CD8-positive, alpha-beta memory T cell (primary cell): ENCODE results near the gene TNK2. TPM values are rescaled to one million over a fixed set of nuclear protein-coding genes. Genes with fewer than 3 reads are reported as not detected.

Experiments
- CTCF ChIA-PET: fragments of 350-600 bp; sonication (Branson Sonifier 250); formaldehyde crosslinking; loops from one replicate; lab custom pipeline; 2021; ENCODE audit warnings: antibody characterized with exemption; lab: Charles Lee
- POLR2A ChIA-PET: fragments of 350-600 bp; sonication (Branson Sonifier 250); formaldehyde crosslinking; loops from one replicate; lab custom pipeline; 2021; ENCODE audit warnings: antibody characterized with exemption; lab: Charles Lee
- DNase-seq, 5 donors: peaks; one replicate each; pipeline versions ENCODE4 v3.0.0 to v3.0.0-alpha.2; 2020 to 2022; ENCODE audit warnings: mixed read lengths in 1 of 5
- H3K27ac ChIP-seq: one replicate; pipeline ENCODE4 v1.7.0; 2013; ENCODE audit warnings: low read depth, mild to moderate bottlenecking, low read length, moderate library complexity
- H3K27me3 ChIP-seq: 2 replicates; pipeline ENCODE4 v1.7.0; 2013; ENCODE audit warnings: low read length, mild to moderate bottlenecking; ENCODE audit not compliant: insufficient read depth, poor library complexity, severe bottlenecking
- H3K36me3 ChIP-seq: 2 replicates; pipeline ENCODE4 v1.7.0; 2013; ENCODE audit warnings: mild to moderate bottlenecking, low read length, moderate library complexity; ENCODE audit not compliant: insufficient read depth
- H3K4me1 ChIP-seq: 2 replicates; pipeline ENCODE4 v1.7.0; 2013; ENCODE audit warnings: mild to moderate bottlenecking, low read length, moderate library complexity; ENCODE audit not compliant: insufficient read depth
- H3K4me3 ChIP-seq: 2 replicates; pipeline ENCODE4 v1.7.0; 2013; ENCODE audit warnings: mild to moderate bottlenecking, low read length
- H3K9me3 ChIP-seq: 2 replicates; pipeline ENCODE4 v1.7.0; 2013; ENCODE audit warnings: mild to moderate bottlenecking, low read length
- H3K27ac Mint-ChIP-seq, 8 donors: one replicate each; pipeline ENCODE4 v1.8.0; 2020 to 2021; ENCODE audit warnings: mixed read lengths in 8 of 8, mild to moderate bottlenecking in 6 of 8, inconsistent platforms in 3 of 8, moderate library complexity in 3 of 8
- H3K27me3 Mint-ChIP-seq, 2 donors: one replicate each; pipeline ENCODE4 v1.8.0; 2020 to 2021; ENCODE audit warnings: mixed read lengths in 2 of 2, mild to moderate bottlenecking in 1 of 2, moderate library complexity in 1 of 2
- H3K36me3 Mint-ChIP-seq, 3 donors: one replicate each; pipeline ENCODE4 v1.8.0; 2020 to 2021; ENCODE audit warnings: mixed read lengths in 3 of 3, inconsistent platforms in 1 of 3, mild to moderate bottlenecking in 1 of 3
- H3K4me1 Mint-ChIP-seq, 3 donors: one replicate each; pipeline ENCODE4 v1.8.0; 2020 to 2021; ENCODE audit warnings: mixed read lengths in 3 of 3, inconsistent platforms in 1 of 3, mild to moderate bottlenecking in 1 of 3
- H3K4me3 Mint-ChIP-seq, 7 donors: one replicate each; pipeline ENCODE4 v1.8.0; 2020 to 2021; ENCODE audit warnings: mixed read lengths in 7 of 7, mild to moderate bottlenecking in 6 of 7, moderate library complexity in 4 of 7, inconsistent platforms in 2 of 7
- H3K9me3 Mint-ChIP-seq, 5 donors: one replicate each; pipeline ENCODE4 v1.8.0; 2020 to 2022; ENCODE audit warnings: mixed read lengths in 5 of 5, mild to moderate bottlenecking in 3 of 5, moderate library complexity in 2 of 5, inconsistent platforms in 1 of 5
- polyA plus RNA-seq: library from polyadenylated mRNA; unstranded; fragments of 300-500 nt; fragmentation: Illumina TruSeq; gene quantifications from one replicate; pipeline ENCODE4 v1.2.3, GENCODE V29; 2021
- total RNA-seq, 2 experiments: library from RNA; stranded (reverse); gene quantifications; one replicate each; pipeline ENCODE4 v1.2.3, GENCODE V29; 2021

The TNK2 gene
- total and polyA plus RNA-seq, 3 experiments from 2014 or later, result 4.7 to 74.5 (median 71.4) TPM

DNA sequence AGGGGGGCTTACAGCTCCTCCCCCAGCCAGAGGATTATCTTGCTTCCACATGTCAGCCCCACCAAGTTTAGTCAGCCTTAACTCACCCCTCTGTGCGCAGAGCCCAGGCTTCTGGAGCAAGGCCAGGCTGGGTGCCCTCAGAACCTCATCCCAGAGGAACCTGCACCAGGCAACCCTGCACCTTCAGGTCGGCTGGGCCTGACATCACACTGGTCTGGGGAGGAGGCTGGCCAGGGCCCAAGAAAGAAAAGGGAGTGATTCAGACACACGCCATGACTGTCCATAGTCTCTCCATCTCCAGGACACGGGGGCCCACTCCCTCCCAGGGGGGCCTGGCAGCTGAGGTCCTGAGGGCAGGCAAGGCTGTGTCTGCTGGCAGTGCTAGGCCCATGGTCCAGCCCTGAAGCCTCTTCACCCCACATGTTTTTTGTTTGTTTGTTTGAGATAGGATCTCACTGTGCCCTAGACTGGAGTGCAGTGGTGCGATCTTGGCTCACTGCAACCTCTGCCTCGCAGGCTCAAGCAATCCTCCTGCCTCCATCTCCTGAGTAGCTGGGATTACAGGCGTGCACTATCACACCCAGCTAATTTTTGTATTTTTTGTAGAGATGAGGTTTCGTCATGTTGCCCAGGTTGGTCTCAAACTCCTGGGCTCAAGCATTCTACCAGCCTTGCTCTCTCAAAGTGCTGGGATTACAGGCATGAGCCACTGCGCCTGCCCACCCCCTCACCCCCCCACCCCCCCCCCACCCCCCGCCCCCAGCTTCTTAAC is 11.1 kb downstream of the TNK2 start:
- Histone ChIP-seq H3K36me3 (no peaks in the 10 kb centered on the region), H3K9me3 (no peaks in the 10 kb centered on the region), H3K27ac (no peak overlapping the region), H3K4me3 (no peak overlapping the region), H3K27me3 (no peaks in the 10 kb centered on the region), H3K4me1 (peaks cover 60% of the 10 kb centered on the region)
- ChIA-PET POLR2A (interaction anchor here (6.0 kb wide), 1 partner anchor 11 kb away, joined by 77 read pairs; the partner anchor contains the start of gene TNK2), CTCF (interaction anchor here (5.9 to 11.1 kb wide), 3 partner anchors 10 to 37 kb away, joined by 68 to 176 read pairs (median 147); partner anchors contain the start of gene TNK2)
- Mint-ChIP-seq H3K4me1 (peaks cover 41 to 70% (median 51%) of the 10 kb centered on the region in 3 donors), H3K9me3 (no peaks in the 10 kb centered on the region), H3K27ac (peak overlapping the region; percentile 87 to 98 (median 96)), H3K36me3 (peaks cover 0 to 8% (median 0%) of the 10 kb centered on the region in 3 donors), H3K4me3 (peak overlapping the region in 6 of 7 donors; percentile 26 to 94 (median 90)), H3K27me3 (no peaks in the 10 kb centered on the region)
- DNase-seq, result no peak

DNA sequence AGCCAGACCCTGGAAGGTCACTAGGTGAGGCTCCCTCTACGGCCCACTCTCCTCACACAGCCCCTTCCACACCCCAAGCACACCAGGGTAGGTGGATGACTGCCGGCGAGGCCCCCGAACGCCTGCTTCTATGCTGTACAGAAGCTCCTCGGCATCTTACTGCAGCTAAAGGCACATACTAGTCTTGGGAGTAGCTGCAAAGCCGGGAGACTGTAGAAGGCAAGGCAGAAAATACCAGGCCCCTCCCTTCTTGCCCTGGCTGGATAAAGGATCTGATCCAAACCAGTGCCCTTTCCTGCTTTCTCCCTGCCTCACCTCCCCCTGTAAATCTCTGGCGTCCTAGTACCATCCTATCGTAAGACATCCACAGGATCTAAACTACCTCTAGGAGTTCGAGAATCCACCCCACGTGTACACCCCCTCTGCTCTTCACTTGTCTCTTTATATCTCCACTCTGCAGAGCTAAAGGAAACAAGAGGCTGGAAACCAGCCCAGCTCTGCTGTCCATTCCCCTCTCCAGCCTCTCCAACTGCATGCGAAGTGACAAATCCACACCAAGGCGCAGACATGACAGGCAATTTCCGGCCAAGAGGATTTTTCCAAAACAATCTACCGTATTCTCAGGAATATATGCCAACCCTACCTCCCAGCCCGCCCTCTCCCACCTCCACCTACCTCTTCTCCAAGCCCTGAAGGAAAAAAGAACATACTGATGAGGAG is 11.8 kb downstream of the TNK2 start:
- H3K36me3 Mint-ChIP-seq, result peaks cover 0 to 10% (median 0%) of the 10 kb centered on the region in 3 donors
- H3K9me3 Mint-ChIP-seq, result no peaks in the 10 kb centered on the region
- DNase-seq, result no peak
- POLR2A ChIA-PET, result interaction anchor here (0.7 to 6.0 kb wide), 2 partner anchors 11 to 18 kb away, joined by 4 to 77 read pairs; partner anchors contain the start of gene TNK2
- peaks cover 54% of the 10 kb centered on the region for H3K4me1 ChIP-seq
- peak overlapping the region; percentile 64 for H3K4me3 ChIP-seq
- H3K4me3 Mint-ChIP-seq, result peak overlapping the region; percentile 77 to 96 (median 91)
- peak overlapping the region; percentile 84 for H3K27ac ChIP-seq
- H3K9me3 ChIP-seq, result no peaks in the 10 kb centered on the region
- no peaks in the 10 kb centered on the region for H3K27me3 Mint-ChIP-seq
- peak overlapping the region; percentile 87 to 98 (median 96) for H3K27ac Mint-ChIP-seq
- CTCF ChIA-PET, result interaction anchor here (0.5 to 11.1 kb wide), 5 partner anchors 11 to 535 kb away, joined by 3 to 176 read pairs (median 68); partner anchors contain the start of gene TNK2
- H3K27me3 ChIP-seq, result no peaks in the 10 kb centered on the region
- H3K36me3 ChIP-seq, result no peaks in the 10 kb centered on the region
- H3K4me1 Mint-ChIP-seq, result peaks cover 41 to 68% (median 51%) of the 10 kb centered on the region in 3 donors

DNA sequence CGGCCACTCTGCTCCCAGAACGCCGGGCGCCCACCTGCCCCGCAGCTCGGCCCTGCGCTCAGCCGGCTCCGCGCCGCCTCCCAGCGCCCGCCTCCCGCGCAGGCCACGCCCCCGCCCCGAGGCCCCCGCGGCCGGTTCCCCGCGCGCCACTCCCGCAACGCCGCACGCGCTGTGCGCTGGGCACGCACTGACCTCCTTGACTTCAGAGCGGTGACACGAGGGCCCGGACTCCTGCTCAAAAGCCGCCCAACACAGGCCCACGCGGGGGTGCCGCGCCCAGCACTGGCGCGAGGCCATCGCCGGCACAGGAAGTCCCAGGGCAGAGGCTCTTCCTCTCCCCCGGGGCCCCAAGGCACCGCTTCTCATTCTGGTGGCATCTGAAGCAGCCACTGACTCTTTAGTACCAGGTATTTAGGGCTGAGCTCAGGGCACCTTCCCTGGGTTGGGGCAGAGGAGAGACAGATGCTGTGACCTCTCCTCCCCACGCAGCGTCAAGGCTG is 12.4 kb downstream of the TNK2 start:
- H3K36me3 Mint-ChIP-seq, result peaks cover 0 to 10% (median 0%) of the 10 kb centered on the region in 3 donors
- H3K27ac Mint-ChIP-seq, result peak overlapping the region; percentile 87 to 98 (median 96)
- H3K27me3 Mint-ChIP-seq, result no peaks in the 10 kb centered on the region
- H3K4me1 ChIP-seq, result peaks cover 48% of the 10 kb centered on the region
- peak; percentile 58 to 80 (median 71) for DNase-seq
- H3K27ac ChIP-seq, result peak overlapping the region; percentile 84
- H3K27me3 ChIP-seq, result no peaks in the 10 kb centered on the region
- H3K9me3 Mint-ChIP-seq, result no peaks in the 10 kb centered on the region
- peaks cover 37 to 64% (median 46%) of the 10 kb centered on the region in 3 donors for H3K4me1 Mint-ChIP-seq
- ChIA-PET CTCF (interaction anchor here (0.5 to 11.1 kb wide), 7 partner anchors 11 to 534 kb away, joined by 3 to 176 read pairs (median 20); partner anchors contain the start of gene TNK2), POLR2A (interaction anchor here (0.7 to 6.0 kb wide), 2 partner anchors 12 to 19 kb away, joined by 4 to 77 read pairs; partner anchors contain the start of gene TNK2)
- peak overlapping the region; percentile 77 to 96 (median 92) for H3K4me3 Mint-ChIP-seq
- H3K36me3 ChIP-seq, result no peaks in the 10 kb centered on the region
- H3K9me3 ChIP-seq, result no peaks in the 10 kb centered on the region
- H3K4me3 ChIP-seq, result peak overlapping the region; percentile 64

DNA sequence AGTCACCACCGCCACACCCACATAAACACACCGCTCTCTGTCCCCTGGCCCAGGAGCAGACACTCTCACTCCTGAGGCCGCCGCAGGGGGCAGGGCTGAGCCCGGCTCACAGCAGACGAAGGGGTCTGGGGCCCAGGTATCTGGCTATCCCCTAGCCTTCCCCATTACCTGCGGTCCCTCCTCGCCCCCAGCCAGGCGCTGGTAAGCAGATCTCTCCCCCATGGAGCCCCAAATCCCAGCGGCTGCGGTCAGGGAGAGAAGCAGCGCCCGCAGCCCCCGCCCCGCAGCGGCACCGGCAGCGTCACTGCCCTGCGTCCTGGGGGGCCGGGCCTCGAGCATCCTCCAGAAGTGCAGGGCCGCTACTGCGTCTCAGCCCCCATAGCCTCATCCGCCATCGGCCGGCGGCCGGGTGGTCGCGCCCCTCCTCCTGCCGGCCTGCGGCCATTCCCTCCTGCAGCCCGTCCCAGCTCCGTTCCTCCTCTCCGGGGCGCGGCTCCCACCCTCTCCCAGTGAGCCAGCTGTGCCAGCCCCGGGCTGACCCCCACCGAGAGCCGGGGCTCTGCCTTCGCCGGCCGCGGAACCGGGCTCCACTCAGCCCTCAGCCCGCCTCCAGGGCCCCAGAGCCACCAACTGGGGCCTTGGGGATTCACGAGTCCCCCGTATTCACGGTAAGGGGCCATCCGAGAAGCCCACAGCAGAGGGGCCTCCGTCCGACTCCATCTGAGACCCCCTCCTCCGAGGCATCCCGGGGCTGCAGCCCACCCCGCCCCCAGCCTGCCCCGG is 13.1 kb downstream of the TNK2 start:
- DNase-seq, result peak; percentile 55 to 74 (median 63)
- POLR2A ChIA-PET, result interaction anchor here (1.2 to 6.0 kb wide), 2 partner anchors 13 to 18 kb away, joined by 3 to 77 read pairs; partner anchors contain the start of gene TNK2
- peaks cover 31 to 58% (median 39%) of the 10 kb centered on the region in 3 donors for H3K4me1 Mint-ChIP-seq
- peak overlapping the region; percentile 84 for H3K27ac ChIP-seq
- H3K4me3 Mint-ChIP-seq, result peak overlapping the region; percentile 88 to 94 (median 92)
- H3K36me3 Mint-ChIP-seq, result peaks cover 0 to 11% (median 0%) of the 10 kb centered on the region in 3 donors
- no peaks in the 10 kb centered on the region for H3K27me3 Mint-ChIP-seq
- no peaks in the 10 kb centered on the region for H3K27me3 ChIP-seq
- H3K36me3 ChIP-seq, result no peaks in the 10 kb centered on the region
- peak overlapping the region; percentile 87 to 98 (median 92) for H3K27ac Mint-ChIP-seq
- peaks cover 42% of the 10 kb centered on the region for H3K4me1 ChIP-seq
- H3K4me3 ChIP-seq, result peak overlapping the region; percentile 64
- CTCF ChIA-PET, result interaction anchor here (0.7 to 11.1 kb wide), 20 partner anchors 8 to 624 kb away, joined by 3 to 176 read pairs (median 8); partner anchors contain the start of genes TNK2 and XXYLT1
- H3K9me3 ChIP-seq, result no peaks in the 10 kb centered on the region
- H3K9me3 Mint-ChIP-seq, result no peaks in the 10 kb centered on the region

DNA sequence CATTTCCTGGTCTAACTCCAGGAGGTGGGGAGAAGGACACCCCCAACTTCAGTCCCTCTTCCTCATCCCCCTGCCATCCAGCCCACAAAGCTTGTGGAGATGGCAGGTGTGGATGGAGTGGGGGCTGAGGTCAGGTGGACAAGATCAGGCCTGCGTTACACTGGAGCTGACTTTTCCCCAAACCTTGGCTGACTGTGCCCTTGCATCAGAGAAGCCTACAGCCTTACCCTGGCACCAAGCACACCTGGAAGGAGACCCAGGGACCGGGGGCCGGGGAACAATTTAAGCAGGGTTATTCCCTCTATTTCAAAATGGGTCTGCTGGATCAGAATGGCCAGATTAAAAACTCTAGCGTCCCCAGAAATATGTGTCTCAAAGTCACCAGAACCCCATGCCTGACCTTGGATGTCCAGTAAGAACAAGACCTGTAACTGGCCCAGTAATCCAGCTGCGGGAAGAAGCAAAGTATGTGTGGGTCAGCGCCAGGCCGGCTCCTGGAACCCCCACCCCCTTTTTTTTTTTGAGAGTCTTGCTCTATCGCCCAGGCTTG is 14.4 kb downstream of the TNK2 start:
- Mint-ChIP-seq H3K9me3 (no peaks in the 10 kb centered on the region), H3K4me3 (peak overlapping the region in 6 of 7 donors; percentile 18 to 92 (median 56)), H3K36me3 (peaks cover 0 to 16% (median 0%) of the 10 kb centered on the region in 3 donors), H3K4me1 (peaks cover 28 to 45% (median 38%) of the 10 kb centered on the region in 3 donors), H3K27ac (peak overlapping the region in 4 of 8 donors; percentile 21 to 90 (median 78)), H3K27me3 (no peaks in the 10 kb centered on the region)
- ChIA-PET CTCF (interaction anchor here (0.8 to 11.1 kb wide), 18 partner anchors 9 to 622 kb away, joined by 3 to 176 read pairs (median 10); partner anchors contain the start of genes TNK2 and XXYLT1), POLR2A (interaction anchor here (0.6 to 6.0 kb wide), 4 partner anchors 8 to 356 kb away, joined by 3 to 77 read pairs (median 6); partner anchors contain the start of gene TNK2)
- Histone ChIP-seq H3K4me1 (peaks cover 35% of the 10 kb centered on the region), H3K27me3 (no peaks in the 10 kb centered on the region), H3K9me3 (no peaks in the 10 kb centered on the region), H3K27ac (no peak overlapping the region), H3K36me3 (no peaks in the 10 kb centered on the region), H3K4me3 (no peak overlapping the region)
- DNase-seq, result no peak

DNA sequence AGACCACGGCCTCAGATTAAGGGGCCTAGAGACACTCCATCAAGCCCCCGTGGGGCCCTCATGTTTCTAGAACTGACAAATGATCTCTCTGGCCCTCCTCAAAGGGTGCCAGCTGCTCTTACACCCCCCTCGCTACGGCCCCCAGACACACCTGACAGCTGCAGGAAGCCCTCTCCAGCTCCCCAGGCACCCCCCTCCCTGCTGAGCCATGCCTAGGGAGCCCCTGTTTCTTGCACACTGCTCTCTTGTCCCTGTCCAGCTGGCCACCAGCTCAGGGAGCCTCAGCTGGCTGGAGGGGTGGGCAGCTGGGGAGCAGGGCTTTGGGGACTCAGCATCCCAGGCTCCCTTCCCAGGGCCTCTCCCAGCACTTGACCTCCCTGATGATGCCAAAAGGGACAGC is 14.8 kb downstream of the TNK2 start:
- Histone ChIP-seq H3K4me3 (no peak overlapping the region), H3K36me3 (no peaks in the 10 kb centered on the region), H3K27ac (no peak overlapping the region), H3K9me3 (no peaks in the 10 kb centered on the region), H3K27me3 (no peaks in the 10 kb centered on the region), H3K4me1 (peaks cover 34% of the 10 kb centered on the region)
- POLR2A ChIA-PET, result interaction anchor here (6.0 kb wide), 1 partner anchor 14 kb away, joined by 77 read pairs; the partner anchor contains the start of gene TNK2
- H3K27ac Mint-ChIP-seq, result peak overlapping the region in 2 of 8 donors; percentile 21 to 33
- H3K36me3 Mint-ChIP-seq, result peaks cover 0 to 20% (median 0%) of the 10 kb centered on the region in 3 donors
- peaks cover 28 to 43% (median 42%) of the 10 kb centered on the region in 3 donors for H3K4me1 Mint-ChIP-seq
- no peaks in the 10 kb centered on the region for H3K9me3 Mint-ChIP-seq
- peak overlapping the region in 1 of 7 donors; percentile 40 for H3K4me3 Mint-ChIP-seq
- H3K27me3 Mint-ChIP-seq, result no peaks in the 10 kb centered on the region
- CTCF ChIA-PET, result interaction anchor here (1.4 to 11.1 kb wide), 12 partner anchors 9 to 622 kb away, joined by 3 to 176 read pairs (median 11); partner anchors contain the start of genes TNK2 and XXYLT1
- no peak for DNase-seq
